LoVo (cell line): Measurements from ENCODE around the gene COPB1.

Experiments used
- DNase-seq: peaks from one replicate; pipeline ENCODE4 v3.0.0-alpha.2; 2016; ENCODE audit warnings: low spot score

Gene COPB1

DNA sequence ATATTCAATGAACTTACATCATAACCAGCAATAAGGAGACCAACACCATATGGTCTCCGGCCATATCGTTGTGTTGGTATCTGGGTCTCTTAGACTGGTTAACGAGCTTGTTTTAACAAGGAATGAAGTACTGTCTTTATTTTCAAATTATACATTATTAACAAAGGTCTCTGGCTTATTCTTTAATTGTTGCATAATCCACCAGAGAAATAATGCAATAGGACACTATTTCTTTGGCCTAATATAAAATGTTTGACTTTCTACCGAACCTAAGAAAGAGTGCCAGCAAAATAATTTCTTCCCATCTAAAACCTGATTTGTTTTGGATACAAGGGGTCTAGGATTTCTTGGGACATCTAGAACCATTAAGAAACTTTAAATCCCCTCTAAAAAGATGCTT, 14.2 kb upstream of the COPB1 start:
- DNase-seq = no peak

DNA sequence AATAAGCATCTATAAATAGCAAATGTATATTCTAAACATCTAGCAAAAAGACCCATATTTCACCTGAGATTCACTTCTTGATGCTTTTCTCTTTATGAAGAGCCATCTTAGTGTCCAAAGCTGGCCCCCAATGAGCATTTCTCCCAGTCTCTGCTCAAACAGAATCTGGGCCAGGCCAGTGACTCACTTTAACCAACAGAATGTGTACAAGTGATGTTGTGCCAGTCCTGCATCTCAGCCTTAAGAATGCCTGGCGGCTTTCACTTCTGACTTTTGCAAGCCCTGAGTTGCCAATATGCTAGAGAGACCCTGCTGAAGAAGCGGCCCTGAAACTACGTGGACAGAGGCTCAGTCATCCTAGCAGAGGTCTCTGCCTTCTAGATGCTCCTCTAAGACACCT, 6.9 kb upstream of the COPB1 start:
- no peak for DNase-seq

DNA sequence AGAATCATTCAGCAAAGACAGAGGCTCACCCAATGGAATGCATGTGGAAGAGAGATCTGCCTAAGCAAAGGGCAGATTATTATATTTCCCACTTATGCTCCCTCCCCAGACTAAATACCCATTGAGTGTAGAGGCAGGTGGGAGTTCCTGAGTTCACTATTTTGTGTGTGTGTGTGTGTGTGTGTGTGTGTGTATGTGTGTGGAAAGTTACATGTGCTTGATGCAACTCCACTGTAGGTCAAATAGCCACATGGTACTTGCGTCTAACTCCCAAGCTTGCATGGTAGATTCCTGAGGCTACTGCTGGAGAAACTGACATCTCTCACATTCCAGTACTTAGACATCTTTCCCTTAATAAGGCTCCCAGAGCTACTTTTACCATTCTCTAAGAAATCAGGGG, 3.4 kb upstream of the COPB1 start:
- DNase-seq = no peak

GRCh38 chr11:14502039-14502438, 2.4 kb upstream of the COPB1 start:
- no peak for DNase-seq

DNA sequence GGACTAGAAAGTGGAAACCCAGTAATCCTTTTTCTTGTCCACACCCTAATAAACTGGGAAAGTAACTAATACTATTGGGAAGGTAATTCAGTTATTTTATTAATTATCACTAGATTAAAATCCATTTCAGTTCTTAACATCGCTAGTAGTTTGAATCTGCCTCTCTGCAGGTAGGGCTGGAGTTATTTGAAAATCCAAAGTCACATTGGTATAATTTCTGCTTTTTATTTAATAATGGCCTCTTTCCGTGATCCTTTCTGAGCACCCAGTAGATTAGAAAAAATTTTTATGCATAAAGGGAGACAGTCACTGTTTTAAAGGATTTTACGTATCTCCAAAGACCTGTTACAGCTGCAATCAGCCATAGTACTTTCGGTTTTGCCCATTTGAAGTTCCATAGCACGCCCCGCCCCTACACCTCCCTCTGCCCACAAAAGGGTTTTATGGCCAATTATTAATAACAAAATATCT, 605 bp upstream of the COPB1 start:
- peak; percentile 57 for DNase-seq

DNA sequence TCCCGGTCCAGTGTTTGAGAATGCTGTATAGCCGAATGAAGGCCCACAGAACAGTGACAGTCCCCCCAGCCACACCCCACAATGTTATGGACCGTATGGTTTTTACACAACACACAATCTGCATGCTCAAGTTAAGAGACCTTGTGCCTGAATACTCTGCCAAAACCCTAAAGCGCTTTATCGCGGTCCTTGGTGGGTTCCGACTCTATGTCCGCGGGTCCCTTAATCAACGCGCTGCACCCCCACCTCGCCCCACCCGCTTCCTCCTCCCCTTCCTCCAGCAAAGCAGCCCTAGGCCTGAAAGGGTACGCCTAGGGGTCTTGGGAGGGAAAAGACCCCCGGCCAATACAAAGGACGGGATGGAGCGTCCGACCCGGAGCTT, 442 bp downstream of the COPB1 start:
- peak; percentile 16 for DNase-seq

DNA sequence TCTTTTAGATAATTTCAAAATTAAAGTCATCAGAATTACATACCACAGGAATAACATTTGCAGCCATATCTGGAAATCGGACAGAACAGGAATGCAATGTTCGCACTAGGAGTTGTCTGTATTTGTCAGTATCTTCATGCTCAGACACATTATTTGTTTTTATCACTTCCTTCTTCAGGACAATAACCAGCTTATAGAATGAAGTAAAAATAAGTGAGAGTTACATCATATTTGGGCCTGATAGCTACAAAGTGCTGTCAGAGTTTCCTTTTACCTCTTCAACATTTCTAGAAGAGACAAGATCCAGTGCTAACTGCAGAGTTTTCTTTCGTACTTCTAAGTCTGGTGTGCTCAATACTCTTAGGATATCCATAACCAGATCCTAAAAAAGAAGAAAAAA, 18.9 kb downstream of the COPB1 start:
- DNase-seq = no peak

DNA sequence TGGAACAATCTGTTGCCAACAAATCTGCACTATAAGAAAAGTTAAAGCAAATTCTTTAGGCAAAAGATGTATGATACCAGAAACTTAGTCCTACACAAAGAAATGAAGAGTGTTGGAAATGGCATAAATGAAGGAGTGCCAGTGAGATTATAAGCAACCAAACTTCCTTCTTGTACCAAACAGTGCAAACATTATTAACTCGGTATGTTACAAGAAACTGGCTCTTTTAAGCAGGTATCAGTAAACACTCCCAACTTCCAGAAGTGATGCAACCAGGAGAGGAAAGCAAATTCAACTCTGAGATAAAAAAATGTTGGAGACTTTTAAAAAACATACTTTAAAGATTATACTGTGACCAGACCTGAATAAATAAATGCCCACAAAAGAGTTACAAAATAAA, 28.5 kb downstream of the COPB1 start:
- no peak for DNase-seq

DNA sequence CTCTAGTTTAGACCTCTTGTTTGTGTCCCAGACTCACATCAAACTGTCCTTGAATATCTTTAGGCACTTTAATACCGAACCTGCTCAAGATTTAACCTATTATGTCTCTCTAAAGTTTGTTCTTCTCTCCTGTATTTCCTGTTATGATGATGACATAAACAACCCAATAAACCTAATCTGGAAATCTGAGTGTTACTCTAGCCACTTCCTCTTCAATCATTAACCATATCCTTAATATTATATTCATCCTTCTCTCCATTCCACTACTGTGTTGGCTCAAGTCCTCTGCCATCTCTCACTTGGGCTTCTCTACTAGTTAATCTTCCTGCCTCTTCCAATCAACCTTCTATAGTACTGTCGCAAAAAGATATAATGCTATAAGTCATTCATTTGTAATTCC, 36.0 kb downstream of the COPB1 start:
- DNase-seq = no peak

GRCh38 chr11:14460147-14460546, 39.5 kb downstream of the COPB1 start:
- DNase-seq = no peak

- DNase-seq = no peak
Measured at GRCh38 chr11:14458377-14458776, 41.2 kb downstream of the COPB1 start.

- no peak for DNase-seq
Measured at GRCh38 chr11:14455648-14456430, 43.8 kb downstream of the COPB1 start.

DNA sequence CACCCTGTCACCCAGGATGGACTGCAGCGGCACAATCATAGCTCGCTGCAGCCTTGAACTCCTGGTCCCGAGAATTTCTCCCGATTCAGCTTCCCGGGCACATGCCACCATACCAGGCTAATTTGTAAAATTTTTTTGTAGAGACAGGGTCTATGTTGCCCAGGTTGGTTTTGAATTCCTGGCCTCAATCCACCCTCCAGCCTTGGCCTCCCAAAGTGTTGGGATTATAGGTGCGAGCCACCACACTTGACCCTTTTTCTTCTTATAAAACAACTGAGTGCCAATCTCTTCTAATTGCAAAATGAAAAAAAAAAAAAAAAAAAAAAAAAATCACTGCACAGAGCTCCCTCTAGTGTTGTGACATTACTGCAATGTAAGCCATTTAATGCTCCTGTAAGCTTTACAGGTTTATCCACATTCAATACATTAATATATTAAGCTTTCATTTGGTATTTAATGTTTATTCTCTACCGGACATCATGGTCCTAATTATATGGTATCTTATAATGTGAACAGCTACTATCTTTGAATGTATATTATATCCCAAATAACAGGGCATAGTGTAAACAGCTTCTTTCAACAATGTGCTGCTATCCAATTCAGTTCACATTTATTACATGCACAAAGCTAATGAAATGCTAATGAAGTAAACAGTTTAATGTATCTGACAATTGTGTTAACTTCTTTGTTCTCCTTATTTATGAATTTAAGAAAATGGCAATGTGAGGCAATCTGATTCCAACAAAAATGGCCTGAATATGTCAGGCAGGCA, 44.6 kb downstream of the COPB1 start:
- DNase-seq = no peak

GRCh38 chr11:14451825-14452224, 47.8 kb downstream of the COPB1 start:
- DNase-seq = no peak

DNA sequence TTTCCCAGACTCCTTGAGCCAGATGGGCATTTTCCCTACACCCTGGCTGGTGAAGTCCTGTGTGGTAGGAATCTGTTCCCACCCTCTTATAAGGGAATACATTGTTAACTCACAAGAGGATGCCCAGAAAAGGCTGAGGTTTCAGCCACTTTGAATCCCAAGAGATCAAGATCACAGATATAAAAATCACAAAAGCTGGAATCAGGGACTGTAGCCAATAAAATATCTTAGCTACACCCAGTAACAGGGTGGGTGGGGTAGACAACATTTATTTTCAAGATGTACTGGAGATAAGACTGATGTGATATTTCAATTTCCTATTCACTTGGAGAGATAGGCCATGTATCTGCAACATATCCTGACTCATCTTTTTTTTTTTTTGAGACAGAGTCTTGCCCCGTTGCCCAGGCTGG, 50.3 kb downstream of the COPB1 start:
- no peak for DNase-seq

DNA sequence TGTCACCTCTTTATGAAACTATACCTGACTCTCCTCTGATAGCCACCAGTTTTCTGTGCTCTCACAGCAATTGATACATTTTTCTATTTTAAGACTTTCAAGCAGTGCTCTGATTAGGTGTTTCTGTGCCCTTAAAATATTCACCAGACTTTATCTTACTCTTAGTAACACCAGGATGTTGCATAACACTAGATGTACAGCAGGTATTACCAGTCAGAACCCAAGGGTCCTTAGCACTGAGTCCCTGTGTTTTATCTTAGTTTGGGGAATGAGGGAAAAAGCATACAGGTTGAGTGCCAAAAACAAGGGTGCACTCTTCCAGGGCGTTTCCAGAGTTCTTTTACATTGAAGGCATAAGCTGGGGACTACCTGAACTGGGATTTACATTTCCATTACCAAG, 51.4 kb downstream of the COPB1 start:
- DNase-seq = no peak

- DNase-seq = no peak
Measured at GRCh38 chr11:14446701-14447169, 52.9 kb downstream of the COPB1 start.

- no peak for DNase-seq
Measured at GRCh38 chr11:14445542-14446530, 53.8 kb downstream of the COPB1 start.

GRCh38 chr11:14444441-14445189, 55.0 kb downstream of the COPB1 start:
- no peak for DNase-seq

DNA sequence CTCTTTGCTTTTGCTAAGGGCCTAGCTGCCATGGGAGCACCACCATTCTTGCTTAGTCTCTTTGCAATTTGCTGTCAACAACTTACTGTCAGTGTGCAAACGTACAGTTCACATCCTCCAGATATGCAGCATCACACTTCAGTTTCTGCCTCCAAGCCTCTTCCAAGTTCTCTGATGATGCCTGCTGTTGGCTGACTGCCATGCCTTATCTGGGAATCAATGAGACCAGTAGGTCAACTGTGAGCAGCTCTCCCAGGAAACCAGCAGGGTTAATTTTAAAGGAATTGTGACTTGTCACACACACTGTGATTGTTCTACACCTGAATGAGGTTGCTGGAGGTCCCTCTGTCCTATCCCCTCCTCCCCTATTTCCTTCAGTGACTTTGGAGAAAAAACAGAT, 56.0 kb downstream of the COPB1 start:
- no peak for DNase-seq

DNA sequence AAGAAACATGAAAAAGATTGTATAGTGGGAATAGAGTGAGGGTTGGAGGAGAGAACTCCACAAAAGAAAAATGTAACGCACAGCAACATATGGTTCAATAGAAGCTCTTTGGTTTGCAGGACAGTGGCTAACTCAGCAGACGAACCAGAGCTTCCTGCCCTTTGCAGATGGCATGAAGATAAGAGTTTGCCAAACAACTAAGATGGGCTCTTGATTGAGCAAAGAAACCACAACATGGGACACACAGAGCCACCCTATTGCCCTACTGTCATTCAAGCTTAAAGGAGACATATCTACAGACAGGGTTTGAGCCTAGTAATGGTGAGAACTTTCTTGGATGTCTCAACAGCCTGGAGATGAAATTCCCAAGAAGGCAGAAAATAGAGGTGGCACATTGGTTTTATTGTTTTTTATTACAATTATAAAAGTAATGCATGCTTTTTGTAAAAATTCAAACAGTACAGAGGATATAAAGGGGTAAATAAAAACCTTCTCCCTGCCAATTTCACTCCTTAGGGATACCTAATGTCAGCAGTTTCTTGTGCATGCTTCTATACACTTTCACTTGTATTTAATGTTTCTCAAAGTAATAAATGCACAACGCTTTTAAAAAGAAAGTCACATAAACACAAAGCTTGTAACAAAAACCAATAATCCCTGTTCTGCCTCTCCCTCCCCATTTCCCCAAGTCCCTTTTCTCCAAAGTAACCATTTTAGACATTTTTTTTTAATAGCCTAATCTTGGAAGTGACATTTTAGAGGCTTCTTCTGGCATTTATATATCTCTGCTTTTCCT, 63.7 kb downstream of the COPB1 start:
- no peak for DNase-seq
